GM06990 (cell line): ENCODE data around the gene EFEMP2.
A peak's percentile ranks its signal among the peaks of the same experiment; 100 is the strongest.

Source experiments
- DNase-seq: peaks from one replicate; pipeline ENCODE4 v3.0.0-alpha.2; 2011; ENCODE audit not compliant: insufficient read length; ENCODE audit errors: extremely low read depth
- H3K27me3 ChIP-seq: replicated peaks from 2 replicates; pipeline ENCODE4 v1.6.0; 2011; ENCODE audit warnings: low read length; ENCODE audit not compliant: control insufficient read depth, insufficient read depth
- H3K36me3 ChIP-seq: 2 replicates; pipeline ENCODE4 v1.5.1; 2011; ENCODE audit warnings: low read length; ENCODE audit not compliant: control insufficient read depth, insufficient read depth
- H3K4me3 ChIP-seq: replicated peaks from 2 replicates; pipeline ENCODE4 v1.5.1; 2011; ENCODE audit warnings: low read depth, mild to moderate bottlenecking, control low read depth, low read length
- CTCF ChIP-seq: IDR thresholded peaks from 2 replicates; pipeline ENCODE4 v1.5.1; 2011; ENCODE audit warnings: low read length, control low read depth, mild to moderate bottlenecking, inconsistent platforms; ENCODE audit not compliant: insufficient read depth, poor library complexity, severe bottlenecking

The EFEMP2 gene

GRCh38 chr11:65859812-65860277, 12.8 kb downstream of the EFEMP2 start:
- H3K4me3 ChIP-seq: peak overlapping the region; percentile 97
- TF ChIP-seq CTCF: no peak
- no peak for DNase-seq
- no peaks in the 10 kb centered on the region for H3K27me3 ChIP-seq
- H3K36me3 ChIP-seq: peaks cover 38% of the 10 kb centered on the region

GRCh38 chr11:65859095-65859811, 13.3 kb downstream of the EFEMP2 start:
- DNase-seq: peak; percentile 100
- Histone ChIP-seq H3K36me3 (peaks cover 38% of the 10 kb centered on the region), H3K27me3 (no peaks in the 10 kb centered on the region), H3K4me3 (peak overlapping the region; percentile 97)
- no peak for TF ChIP-seq CTCF

- no peak for TF ChIP-seq CTCF
- DNase-seq: no peak
- H3K4me3 ChIP-seq: peak overlapping the region; percentile 64
- H3K27me3 ChIP-seq: no peaks in the 10 kb centered on the region
- H3K36me3 ChIP-seq: peaks cover 34% of the 10 kb centered on the region
Observed at GRCh38 chr11:65858681-65859087, 13.9 kb downstream of the EFEMP2 start.

GRCh38 chr11:65857853-65858680, 14.5 kb downstream of the EFEMP2 start, which contains the start of gene CFL1:
TSS of gene CFL1 (minus strand) at chr11:65858180. CDS start at chr11:65858099, 81 bp downstream.
- peak within 1 kb of the TSS; percentile 97 for H3K4me3 ChIP-seq
- peaks cover 33% of the 10 kb centered on the region for H3K36me3 ChIP-seq
- H3K27me3 ChIP-seq: no peaks in the 10 kb centered on the region
- DNase-seq: peak; percentile 99
- TF ChIP-seq CTCF: no peak

GRCh38 chr11:65857500-65857852, 15.1 kb downstream of the EFEMP2 start:
- Histone ChIP-seq H3K4me3 (peak overlapping the region; percentile 97), H3K27me3 (no peaks in the 10 kb centered on the region), H3K36me3 (peaks cover 33% of the 10 kb centered on the region)
- no peak for TF ChIP-seq CTCF
- no peak for DNase-seq
